ENCODE measurements around the gene LYST. TPM values are rescaled to one million over a fixed set of nuclear protein-coding genes. Genes with fewer than 3 reads are reported as not detected.
"Not testable (repeated sequence)": the region's sequence is repeated elsewhere in the genome, so short reads cannot be mapped to it uniquely, and the experiment has no call there.

LYST gene
- total RNA-seq, 1 experiment from 2014 or later: 8.1 TPM

DNA sequence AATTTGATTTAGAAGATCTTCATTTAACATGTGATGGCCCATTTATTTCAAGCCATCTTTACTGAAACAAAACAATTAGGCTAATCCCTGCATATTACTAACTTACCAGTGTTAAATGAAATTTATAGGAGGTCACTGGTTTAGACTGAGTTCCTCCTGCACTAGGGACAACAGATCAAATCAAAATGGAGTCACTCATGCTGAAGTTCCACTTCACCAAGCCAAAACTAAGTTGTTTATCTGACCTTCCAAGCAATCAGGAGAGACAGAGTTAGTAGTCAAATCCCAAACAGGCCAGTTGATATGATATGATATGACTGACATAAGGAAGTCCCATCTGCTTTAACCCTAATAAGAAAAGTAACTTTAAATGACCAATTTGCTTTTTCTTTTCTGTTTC, 4.8 kb downstream of the LYST start:
- no peak overlapping the region for H3K4me3 ChIP-seq
- peaks cover 19% of the 10 kb centered on the region for H3K4me1 ChIP-seq (replicated peaks)
- no peaks in the 10 kb centered on the region for H3K9me3 ChIP-seq (replicated peaks)
- H3K27ac ChIP-seq: no peak overlapping the region
- H3K36me3 ChIP-seq: peaks cover 3% of the 10 kb centered on the region; the same call in 1 of the 2 replicates
- no peak for DNase-seq (ENCODE audit: low read depth in 1 of 2, low spot score in 2 of 2)
- H3K27me3 ChIP-seq (replicated peaks): no peaks in the 10 kb centered on the region

- Histone ChIP-seq H3K27ac (no peak overlapping the region), H3K4me1 (replicated peaks) (peaks cover 19% of the 10 kb centered on the region), H3K27me3 (replicated peaks) (no peaks in the 10 kb centered on the region), H3K4me3 (no peak overlapping the region), H3K9me3 (replicated peaks) (no peaks in the 10 kb centered on the region), H3K36me3 (no peaks in the 10 kb centered on the region)
- DNase-seq (ENCODE audit: low read depth in 1 of 2, low spot score in 2 of 2): no peak
Measured at GRCh38 chr1:235860829-235861228, 5.9 kb downstream of the LYST start.

DNA sequence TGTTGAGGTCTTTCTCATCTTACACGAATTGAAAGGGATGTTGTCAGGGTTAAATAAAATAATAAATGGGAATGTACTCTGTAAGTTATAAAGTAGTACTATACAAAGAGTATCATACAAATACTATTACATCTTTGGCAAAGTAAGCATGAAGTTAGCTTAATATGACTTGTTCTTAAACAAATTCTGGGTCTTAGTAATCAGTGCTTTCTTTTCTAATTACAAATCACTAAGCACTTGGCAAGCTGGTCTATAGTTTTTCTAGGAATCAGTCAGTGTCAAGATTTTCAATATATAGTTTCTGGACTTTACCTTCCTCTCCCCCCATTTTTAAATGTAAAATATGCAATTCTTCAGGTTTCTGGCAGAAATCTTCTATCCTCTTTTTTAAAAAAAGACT, 6.9 kb downstream of the LYST start:
- H3K36me3 ChIP-seq: no peaks in the 10 kb centered on the region
- H3K4me3 ChIP-seq: no peak overlapping the region
- H3K27ac ChIP-seq: no peak overlapping the region

GRCh38 chr1:235858766-235859165, 7.9 kb downstream of the LYST start:
- no peak overlapping the region for H3K4me3 ChIP-seq
- H3K36me3 ChIP-seq: no peaks in the 10 kb centered on the region
- peaks cover 10% of the 10 kb centered on the region for H3K4me1 ChIP-seq (replicated peaks)
- no peak overlapping the region for H3K27ac ChIP-seq
- DNase-seq (ENCODE audit: low read depth in 1 of 2, low spot score in 2 of 2): no peak
- H3K27me3 ChIP-seq (replicated peaks): no peaks in the 10 kb centered on the region
- H3K9me3 ChIP-seq (replicated peaks): no peaks in the 10 kb centered on the region

More for the DNA sequence above, 6.9 kb downstream of the LYST start:
- DNase-seq (ENCODE audit: low read depth in 1 of 2, low spot score in 2 of 2): no peak
- peaks cover 12% of the 10 kb centered on the region for H3K4me1 ChIP-seq (replicated peaks)
- no peaks in the 10 kb centered on the region for H3K27me3 ChIP-seq (replicated peaks)
- no peaks in the 10 kb centered on the region for H3K9me3 ChIP-seq (replicated peaks)

DNA sequence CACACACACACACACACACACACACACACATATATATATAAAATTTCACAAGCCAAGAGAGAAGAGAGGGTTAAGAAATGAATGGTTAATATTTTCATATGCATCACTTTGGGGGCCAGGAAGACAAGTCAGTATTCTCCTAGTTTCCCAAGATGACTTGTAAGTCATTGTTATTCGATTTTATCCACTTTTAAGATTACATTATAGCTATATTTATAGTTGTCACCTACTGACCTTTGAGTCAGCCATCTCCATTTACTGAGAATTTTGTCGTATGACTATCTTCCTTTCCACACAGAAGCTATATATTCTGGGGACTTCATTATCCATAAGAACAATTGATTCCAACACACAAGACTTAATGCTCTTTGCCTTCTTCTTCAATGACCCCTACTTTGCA, 8.9 kb downstream of the LYST start:
- peaks cover 6% of the 10 kb centered on the region for H3K4me1 ChIP-seq (replicated peaks)
- no peaks in the 10 kb centered on the region for H3K9me3 ChIP-seq (replicated peaks)
- H3K27me3 ChIP-seq (replicated peaks): no peaks in the 10 kb centered on the region
- H3K4me3 ChIP-seq: no peak overlapping the region
- no peaks in the 10 kb centered on the region for H3K36me3 ChIP-seq
- H3K27ac ChIP-seq: no peak overlapping the region
- no peak for DNase-seq (ENCODE audit: low read depth in 1 of 2, low spot score in 2 of 2)

- Histone ChIP-seq H3K27ac (no peak overlapping the region), H3K27me3 (replicated peaks) (no peaks in the 10 kb centered on the region), H3K36me3 (no peaks in the 10 kb centered on the region), H3K9me3 (replicated peaks) (no peaks in the 10 kb centered on the region), H3K4me3 (no peak overlapping the region), H3K4me1 (replicated peaks) (no peaks in the 10 kb centered on the region; the same call in 1 of the 2 replicates)
- no peak for DNase-seq (ENCODE audit: low read depth in 1 of 2, low spot score in 2 of 2)
Measured at GRCh38 chr1:235855811-235856429, 10.8 kb downstream of the LYST start.

DNA sequence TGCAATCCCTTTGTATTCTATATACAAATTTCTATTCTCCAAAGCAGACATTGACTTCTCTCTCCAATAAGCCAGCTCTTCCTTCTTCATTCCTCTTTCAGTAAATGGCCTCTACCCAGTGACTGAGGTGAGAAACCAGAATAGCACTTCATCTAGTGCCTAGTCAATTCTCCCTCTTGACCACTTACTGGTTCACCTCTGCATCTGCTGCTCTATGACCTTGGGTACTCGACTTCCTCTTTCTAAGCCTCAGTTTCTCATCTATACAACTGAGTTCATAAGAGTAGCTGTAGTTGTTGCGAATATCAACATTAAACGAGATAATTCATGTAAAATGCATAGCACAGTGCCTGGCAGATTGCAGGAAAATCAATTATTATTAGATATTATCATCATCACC, 12.4 kb downstream of the LYST start:
- no peak overlapping the region for H3K27ac ChIP-seq
- no peaks in the 10 kb centered on the region; the same call in 1 of the 2 replicates for H3K4me1 ChIP-seq (replicated peaks)
- no peak for DNase-seq (ENCODE audit: low read depth in 1 of 2, low spot score in 2 of 2)
- H3K9me3 ChIP-seq (replicated peaks): no peaks in the 10 kb centered on the region
- H3K36me3 ChIP-seq: no peaks in the 10 kb centered on the region
- H3K27me3 ChIP-seq (replicated peaks): no peaks in the 10 kb centered on the region
- H3K4me3 ChIP-seq: no peak overlapping the region

DNA sequence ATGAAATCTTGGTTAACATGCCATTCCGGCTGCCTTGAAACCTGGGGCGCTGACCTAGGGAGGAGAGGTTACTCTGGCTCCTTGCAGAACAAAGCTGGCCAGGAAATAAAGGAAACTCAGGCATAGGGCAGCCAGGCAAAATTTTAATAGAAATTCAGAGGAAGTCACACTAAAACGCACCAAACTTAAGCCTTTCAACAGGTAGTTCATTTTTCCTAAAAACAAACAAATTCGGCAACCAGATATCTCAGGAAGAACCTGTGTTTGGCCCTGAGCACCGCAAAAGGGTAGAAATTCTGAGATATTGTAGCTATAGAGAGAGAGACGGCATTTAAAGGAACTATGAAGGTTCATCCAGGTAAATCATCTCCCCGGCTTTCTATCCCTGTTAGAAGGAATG, 13.1 kb downstream of the LYST start:
- DNase-seq (ENCODE audit: low read depth in 1 of 2, low spot score in 2 of 2): no peak
- no peaks in the 10 kb centered on the region for H3K27me3 ChIP-seq (replicated peaks)
- no peaks in the 10 kb centered on the region; the same call in 1 of the 2 replicates for H3K4me1 ChIP-seq (replicated peaks)
- no peak overlapping the region for H3K27ac ChIP-seq
- no peak overlapping the region for H3K4me3 ChIP-seq
- no peaks in the 10 kb centered on the region for H3K36me3 ChIP-seq
- no peaks in the 10 kb centered on the region for H3K9me3 ChIP-seq (replicated peaks)

GRCh38 chr1:235852887-235853286, 13.8 kb downstream of the LYST start:
- no peak for DNase-seq (ENCODE audit: low read depth in 1 of 2, low spot score in 2 of 2)
- Histone ChIP-seq H3K4me1 (replicated peaks) (no peaks in the 10 kb centered on the region; the same call in 1 of the 2 replicates), H3K27ac (no peak overlapping the region), H3K4me3 (no peak overlapping the region), H3K9me3 (replicated peaks) (no peaks in the 10 kb centered on the region), H3K27me3 (replicated peaks) (no peaks in the 10 kb centered on the region), H3K36me3 (no peaks in the 10 kb centered on the region)

DNA sequence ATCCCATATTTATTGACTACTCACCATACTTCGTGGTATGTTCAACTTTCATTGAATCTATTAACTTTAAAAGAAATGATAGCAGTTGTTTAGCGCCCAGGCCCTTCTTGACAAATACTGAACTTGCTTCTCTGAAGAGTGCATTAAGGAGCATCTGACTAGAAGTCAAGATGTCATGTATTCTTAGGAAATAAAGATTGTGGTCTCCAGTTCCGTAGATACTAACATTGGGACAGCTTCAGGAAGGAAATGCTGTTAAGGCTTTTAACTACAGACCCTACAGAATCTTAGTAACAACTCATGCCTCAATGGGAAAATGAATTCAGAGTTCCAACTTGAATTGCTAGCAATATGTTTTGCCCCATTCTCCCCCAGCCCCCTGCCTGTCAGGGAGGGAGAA, 14.8 kb downstream of the LYST start:
- Histone ChIP-seq H3K4me1 (replicated peaks) (no peaks in the 10 kb centered on the region; the same call in 1 of the 2 replicates), H3K4me3 (no peak overlapping the region), H3K9me3 (replicated peaks) (no peaks in the 10 kb centered on the region), H3K27me3 (replicated peaks) (no peaks in the 10 kb centered on the region), H3K36me3 (no peaks in the 10 kb centered on the region), H3K27ac (no peak overlapping the region)
- DNase-seq (ENCODE audit: low read depth in 1 of 2, low spot score in 2 of 2): no peak

DNA sequence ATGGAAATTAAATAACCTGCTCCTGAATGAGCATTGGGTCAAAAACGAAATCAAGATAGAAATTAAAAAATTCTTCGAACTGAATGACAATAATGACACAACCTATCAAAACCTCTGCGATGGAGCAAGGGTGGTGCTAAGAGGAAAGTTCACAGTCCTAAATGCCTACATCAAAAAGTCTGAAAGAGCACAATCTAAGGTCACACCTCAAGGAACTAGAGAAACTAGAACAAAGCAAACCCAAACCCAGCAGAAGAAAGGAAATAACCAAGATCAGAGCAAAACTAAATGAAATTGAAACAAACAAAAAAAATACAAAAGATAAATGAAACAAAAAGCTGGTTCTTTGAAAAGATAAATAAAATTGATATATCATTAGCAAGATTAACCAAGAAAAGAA, 18.5 kb downstream of the LYST start:
- not testable (repeated sequence) for H3K36me3 ChIP-seq; DNase-seq (ENCODE audit: low read depth in 1 of 2, low spot score in 2 of 2); H3K9me3 ChIP-seq (replicated peaks); H3K4me3 ChIP-seq; H3K27ac ChIP-seq; H3K4me1 ChIP-seq (replicated peaks); H3K27me3 ChIP-seq (replicated peaks)

DNA sequence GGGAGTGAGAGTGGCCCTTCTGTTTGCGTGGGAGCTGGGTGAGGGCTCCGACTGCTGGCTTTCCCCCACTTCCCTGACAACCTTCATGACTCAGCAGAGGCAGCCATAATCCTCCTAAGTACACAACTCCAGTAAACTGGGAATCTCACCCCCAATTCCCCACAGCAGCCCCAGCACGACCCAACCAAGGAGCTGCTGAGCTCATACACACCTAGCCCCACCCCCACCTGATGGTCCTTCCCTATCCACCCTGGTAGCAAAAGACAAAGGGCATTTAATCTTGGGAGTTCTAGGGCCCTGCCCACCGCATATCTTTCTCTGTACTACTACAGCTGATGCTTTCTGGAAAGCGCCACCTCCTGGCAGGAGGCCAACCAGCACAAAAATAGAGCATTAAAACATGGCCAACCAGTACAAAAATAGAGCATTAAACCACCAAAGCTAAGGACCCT, 21.0 kb downstream of the LYST start:
- not testable (repeated sequence) for H3K27ac ChIP-seq; H3K4me3 ChIP-seq; H3K4me1 ChIP-seq (replicated peaks); H3K27me3 ChIP-seq (replicated peaks); DNase-seq (ENCODE audit: low read depth in 1 of 2, low spot score in 2 of 2); H3K9me3 ChIP-seq (replicated peaks); H3K36me3 ChIP-seq

GRCh38 chr1:235844776-235845175, 21.9 kb downstream of the LYST start:
- H3K36me3 ChIP-seq: no peaks in the 10 kb centered on the region

DNA sequence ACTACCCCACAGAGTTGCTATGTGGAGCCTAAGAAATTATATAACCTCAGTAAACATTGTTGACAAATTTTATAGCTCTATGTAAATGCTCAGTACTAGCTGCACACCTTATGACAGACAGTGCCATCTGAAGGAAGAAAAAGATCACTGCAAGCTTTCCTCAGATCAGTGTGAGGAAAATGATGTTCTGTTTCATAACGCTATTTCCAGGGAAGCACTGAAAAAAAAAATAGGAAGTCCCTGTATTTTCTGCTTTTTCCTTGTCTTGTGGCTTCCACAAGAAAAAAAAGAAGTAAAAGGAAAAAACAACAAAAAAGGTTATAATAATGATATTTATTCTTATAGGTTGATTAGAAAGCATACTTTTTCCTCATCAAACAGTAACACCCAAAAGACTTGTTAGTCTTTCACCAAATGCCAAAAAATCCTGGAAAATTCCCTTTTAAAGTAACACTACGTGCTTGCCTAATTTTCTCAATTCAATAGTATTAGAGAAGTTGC, 23.2 kb downstream of the LYST start:
- no peaks in the 10 kb centered on the region for H3K36me3 ChIP-seq
- no peak overlapping the region for H3K27ac ChIP-seq
- no peak overlapping the region for H3K4me3 ChIP-seq
- no peaks in the 10 kb centered on the region for H3K4me1 ChIP-seq (replicated peaks)
- H3K9me3 ChIP-seq (replicated peaks): no peaks in the 10 kb centered on the region
- H3K27me3 ChIP-seq (replicated peaks): no peaks in the 10 kb centered on the region
- DNase-seq (ENCODE audit: low read depth in 1 of 2, low spot score in 2 of 2): peak in 1 of 2 experiments; percentile 32

More at GRCh38 chr1:235844776-235845175, 21.9 kb downstream of the LYST start:
- Histone ChIP-seq H3K4me1 (replicated peaks) (no peaks in the 10 kb centered on the region), H3K4me3 (no peak overlapping the region), H3K9me3 (replicated peaks) (no peaks in the 10 kb centered on the region), H3K27me3 (replicated peaks) (no peaks in the 10 kb centered on the region), H3K27ac (no peak overlapping the region)
- DNase-seq (ENCODE audit: low read depth in 1 of 2, low spot score in 2 of 2): no peak

Measured in SJSA1 (cell line).